ENCODE measurements around the gene AHCYL2.

The AHCYL2 gene

DNA sequence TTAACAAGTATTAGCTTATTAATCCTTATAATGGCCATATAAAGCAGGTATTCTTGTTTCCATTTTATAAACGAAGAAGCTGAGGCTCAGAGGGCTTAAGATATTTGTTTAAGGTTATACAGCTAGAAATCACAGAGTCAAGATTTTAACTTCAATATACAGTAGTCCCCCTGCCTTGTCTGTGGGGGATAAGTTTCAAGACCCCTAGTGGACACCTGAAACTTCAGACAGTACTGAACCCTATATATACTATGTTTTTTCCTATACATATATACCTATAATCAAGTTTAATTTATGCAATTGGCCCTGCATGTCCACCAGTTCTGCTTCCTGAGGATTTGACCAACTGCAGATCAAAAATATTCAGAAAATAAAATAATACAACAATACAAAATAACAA is 165.0 kb downstream of the AHCYL2 start:
- no peak overlapping the region for H3K4me3 ChIP-seq (ENCODE audit: low read depth, low read length)
- TF ChIP-seq, protein P1, sequence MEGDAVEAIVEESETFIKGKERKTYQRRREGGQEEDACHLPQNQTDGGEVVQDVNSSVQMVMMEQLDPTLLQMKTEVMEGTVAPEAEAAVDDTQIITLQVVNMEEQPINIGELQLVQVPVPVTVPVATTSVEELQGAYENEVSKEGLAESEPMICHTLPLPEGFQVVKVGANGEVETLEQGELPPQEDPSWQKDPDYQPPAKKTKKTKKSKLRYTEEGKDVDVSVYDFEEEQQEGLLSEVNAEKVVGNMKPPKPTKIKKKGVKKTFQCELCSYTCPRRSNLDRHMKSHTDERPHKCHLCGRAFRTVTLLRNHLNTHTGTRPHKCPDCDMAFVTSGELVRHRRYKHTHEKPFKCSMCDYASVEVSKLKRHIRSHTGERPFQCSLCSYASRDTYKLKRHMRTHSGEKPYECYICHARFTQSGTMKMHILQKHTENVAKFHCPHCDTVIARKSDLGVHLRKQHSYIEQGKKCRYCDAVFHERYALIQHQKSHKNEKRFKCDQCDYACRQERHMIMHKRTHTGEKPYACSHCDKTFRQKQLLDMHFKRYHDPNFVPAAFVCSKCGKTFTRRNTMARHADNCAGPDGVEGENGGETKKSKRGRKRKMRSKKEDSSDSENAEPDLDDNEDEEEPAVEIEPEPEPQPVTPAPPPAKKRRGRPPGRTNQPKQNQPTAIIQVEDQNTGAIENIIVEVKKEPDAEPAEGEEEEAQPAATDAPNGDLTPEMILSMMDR (IDR thresholded peaks at IDR 0.05; ENCODE audit: insufficient read depth, low read depth, low read length, missing control alignments) = no peak
- DNase-seq (ENCODE audit: low read depth) = no peak

DNA sequence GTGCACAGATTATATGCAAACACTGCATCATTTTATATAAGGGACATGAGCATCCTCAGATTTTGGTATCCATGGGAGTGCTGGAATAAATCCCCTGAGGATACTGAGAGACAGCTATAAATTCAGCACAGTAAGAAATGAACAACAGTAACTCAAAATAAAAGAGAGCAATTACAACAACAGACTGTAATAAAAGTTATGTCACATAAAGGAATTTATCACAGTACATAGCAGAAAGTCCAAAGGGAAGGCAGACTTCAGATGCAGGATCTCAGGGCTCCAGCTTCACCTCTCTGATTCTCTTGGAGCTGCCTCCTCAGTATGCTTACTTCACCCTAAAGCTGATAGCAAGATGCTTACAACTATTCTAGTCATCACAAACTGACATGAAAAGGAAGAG is 165.5 kb downstream of the AHCYL2 start:
- TF ChIP-seq, protein P1 (IDR thresholded peaks at IDR 0.05; ENCODE audit: insufficient read depth, low read depth, low read length, missing control alignments) = no peak
- H3K4me3 ChIP-seq (ENCODE audit: low read depth, low read length) = no peak overlapping the region
- DNase-seq (ENCODE audit: low read depth) = no peak

DNA sequence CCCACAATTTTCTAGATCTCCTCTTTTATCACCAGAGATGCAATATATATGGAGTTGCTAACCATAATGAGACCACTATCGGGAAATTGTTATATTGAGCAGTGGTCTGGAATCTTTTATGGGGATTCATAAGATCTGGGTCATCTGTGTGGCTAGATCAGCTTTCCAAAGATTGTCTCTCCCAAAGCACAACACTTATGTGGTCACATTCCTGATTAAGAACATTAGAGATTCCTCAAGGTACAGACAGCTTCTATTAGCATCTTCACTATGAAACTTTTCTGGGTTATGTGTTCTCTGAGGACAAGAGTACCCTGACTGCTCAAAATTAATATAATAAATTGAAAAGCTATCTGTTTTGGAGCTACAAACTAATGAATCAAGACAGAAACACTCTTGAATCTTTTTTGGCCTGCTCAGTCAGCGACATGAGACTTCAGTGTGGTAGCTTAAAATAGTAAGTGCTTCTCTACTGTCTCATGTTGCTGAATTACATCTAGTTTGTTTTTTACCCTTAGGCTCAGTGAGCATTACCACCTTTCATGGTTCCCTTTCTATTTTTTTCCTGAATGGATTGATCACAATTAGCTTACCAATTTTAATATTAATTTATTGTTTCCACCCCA is 166.8 kb downstream of the AHCYL2 start:
- no peak overlapping the region for H3K4me3 ChIP-seq (ENCODE audit: low read depth, low read length)
- no peak for DNase-seq (ENCODE audit: low read depth)
- TF ChIP-seq, protein P1 (IDR thresholded peaks at IDR 0.05; ENCODE audit: insufficient read depth, low read depth, low read length, missing control alignments) = no peak

DNA sequence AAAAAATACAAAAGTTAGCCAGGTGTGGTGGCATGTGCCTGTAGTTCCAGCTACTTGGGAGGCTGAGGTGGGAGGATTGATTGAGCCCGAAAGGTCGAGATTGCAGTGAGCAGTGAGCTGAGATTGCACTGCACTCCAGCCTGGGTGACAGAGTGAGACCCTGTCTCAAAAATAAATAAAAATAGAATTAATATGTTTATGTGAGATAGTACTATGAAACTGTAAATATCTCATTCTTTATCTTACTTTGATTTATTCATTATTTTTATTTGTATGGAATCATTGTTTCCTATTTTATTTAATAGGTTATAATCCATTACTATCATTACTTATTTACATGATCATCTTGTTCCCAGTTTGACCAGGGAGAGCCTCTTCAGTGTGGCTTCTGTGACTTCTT is 168.4 kb downstream of the AHCYL2 start:
- no peak overlapping the region for H3K4me3 ChIP-seq (ENCODE audit: low read depth, low read length)
- TF ChIP-seq, protein P1 (IDR thresholded peaks at IDR 0.05; ENCODE audit: insufficient read depth, low read depth, low read length, missing control alignments) = no peak
- no peak for DNase-seq (ENCODE audit: low read depth)

DNA sequence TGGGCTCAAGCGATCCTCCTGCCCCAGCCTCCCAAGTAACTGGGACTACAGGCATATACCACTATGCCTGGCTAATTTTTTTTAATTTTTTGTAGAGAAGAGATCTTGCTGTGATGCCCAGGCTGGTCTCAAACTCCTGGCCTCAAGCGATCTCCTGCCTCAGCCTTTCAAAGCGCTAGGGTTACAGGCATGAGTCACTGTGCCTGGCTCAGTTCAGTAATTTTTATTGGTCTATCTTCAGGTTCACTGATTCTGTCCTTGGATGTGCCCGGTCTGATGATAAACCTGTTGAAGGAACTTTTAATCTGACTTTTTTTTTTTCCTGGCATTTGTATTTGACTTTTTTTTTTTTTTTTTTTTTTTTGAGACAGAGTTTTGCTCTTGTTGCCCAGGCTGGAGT is 169.3 kb downstream of the AHCYL2 start:
- no peak for DNase-seq (ENCODE audit: low read depth)
- no peak overlapping the region for H3K4me3 ChIP-seq (ENCODE audit: low read depth, low read length)
- TF ChIP-seq, protein P1 (IDR thresholded peaks at IDR 0.05; ENCODE audit: insufficient read depth, low read depth, low read length, missing control alignments) = no peak

DNA sequence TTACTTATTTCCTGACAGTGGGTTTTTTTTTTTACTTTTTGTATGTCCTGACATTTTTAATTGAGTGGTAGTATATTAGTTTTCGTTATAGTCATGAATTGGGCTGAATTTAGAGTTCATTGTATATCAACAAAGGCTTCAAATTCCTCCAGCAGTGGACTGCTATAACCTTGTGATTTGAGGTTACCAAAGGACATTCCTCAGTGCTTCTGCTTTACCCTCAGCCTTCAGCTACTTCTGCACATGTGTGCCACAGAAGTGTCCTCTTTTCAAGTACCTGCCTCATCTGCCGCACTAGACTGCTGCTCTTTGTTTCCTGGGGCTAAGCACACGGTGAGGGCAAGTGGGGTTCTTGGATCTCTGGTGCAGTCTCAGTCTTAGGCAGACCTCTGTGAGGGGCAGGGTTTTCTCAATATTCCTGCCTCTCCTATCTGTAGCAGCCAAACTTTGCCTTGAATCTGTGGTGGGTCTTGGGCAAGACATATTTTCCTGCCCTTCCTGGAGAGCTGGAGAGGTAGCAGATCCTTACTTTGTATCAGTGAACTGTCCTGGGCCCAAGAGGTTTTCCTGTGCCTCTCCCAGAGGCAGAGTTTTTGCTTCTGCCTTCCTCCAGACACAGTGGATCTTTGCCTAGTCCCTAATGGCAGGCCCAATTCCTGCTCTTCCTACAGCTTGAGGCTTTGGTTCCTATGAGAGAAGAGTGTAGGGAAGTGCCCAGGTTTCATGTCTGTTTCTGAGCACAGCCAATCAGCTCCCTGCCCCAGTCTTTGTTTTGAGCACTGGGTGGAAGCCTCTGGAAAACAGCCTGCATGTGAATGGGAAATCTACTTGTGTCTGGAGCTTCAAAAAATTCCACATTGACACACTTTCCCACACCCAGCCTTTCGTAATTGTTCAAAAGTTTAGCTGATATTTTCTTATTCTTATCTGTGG is 170.4 kb downstream of the AHCYL2 start:
- TF ChIP-seq, protein P1 (IDR thresholded peaks at IDR 0.05; ENCODE audit: insufficient read depth, low read depth, low read length, missing control alignments) = no peak
- no peak overlapping the region for H3K4me3 ChIP-seq (ENCODE audit: low read depth, low read length)
- DNase-seq (ENCODE audit: low read depth) = no peak

Data from GM12865 (cell line).